ENCODE results near the gene GDF3. TPM values are rescaled to one million over a fixed set of nuclear protein-coding genes. Genes with fewer than 3 reads are reported as not detected.
"Not testable (repeated sequence)": the region's sequence is repeated elsewhere in the genome, so short reads cannot be mapped to it uniquely, and the experiment has no call there.

The GDF3 gene
- total RNA-seq, 4 donors from 2014 or later, result not detected

- Histone ChIP-seq H3K9me3 (no peaks in the 10 kb centered on the region), H3K27ac (no peak overlapping the region), H3K36me3 (no peaks in the 10 kb centered on the region), H3K27me3 (peaks cover 3% of the 10 kb centered on the region), H3K4me3 (no peak overlapping the region), H3K4me1 (no peaks in the 10 kb centered on the region)
- WGBS, result 43% methylated on average over 9 of the region's 9 CpGs
- DNase-seq (ENCODE audit: low spot score in 2 of 2), result no peak
- TF ChIP-seq POLR2A (IDR thresholded peaks at IDR 0.05) (no peak), CTCF (IDR thresholded peaks at IDR 0.05) (no peak), EP300 (IDR thresholded peaks at IDR 0.05) (no peak), POLR2AphosphoS5 (IDR thresholded peaks at IDR 0.05) (no peak)
These were observed 16.1 kb downstream of the GDF3 start for GRCh38 chr12:7679251-7680045.

GRCh38 chr12:7678744-7679143, 16.8 kb downstream of the GDF3 start:
- no peak for DNase-seq (ENCODE audit: low spot score in 2 of 2)
- WGBS, result 56% methylated on average over 8 of the region's 8 CpGs
- H3K27ac ChIP-seq, result no peak overlapping the region
- no peaks in the 10 kb centered on the region for H3K9me3 ChIP-seq
- H3K4me3 ChIP-seq, result no peak overlapping the region
- no peak for TF ChIP-seq POLR2AphosphoS5 (IDR thresholded peaks at IDR 0.05)
- TF ChIP-seq POLR2A (IDR thresholded peaks at IDR 0.05), result no peak
- no peak for TF ChIP-seq CTCF (IDR thresholded peaks at IDR 0.05)
- TF ChIP-seq EP300 (IDR thresholded peaks at IDR 0.05), result no peak
- no peaks in the 10 kb centered on the region for H3K36me3 ChIP-seq
- peaks cover 3% of the 10 kb centered on the region for H3K27me3 ChIP-seq
- no peaks in the 10 kb centered on the region for H3K4me1 ChIP-seq

- not testable (repeated sequence) for H3K4me3 ChIP-seq; DNase-seq (ENCODE audit: low spot score in 2 of 2); H3K36me3 ChIP-seq; H3K27me3 ChIP-seq; H3K4me1 ChIP-seq; H3K27ac ChIP-seq; H3K9me3 ChIP-seq
- 61% methylated on average over 9 of the region's 9 CpGs for WGBS
These were observed 18.1 kb downstream of the GDF3 start for GRCh38 chr12:7677432-7677888.

GRCh38 chr12:7675455-7675854, 20.1 kb downstream of the GDF3 start:
- H3K36me3 ChIP-seq; H3K27ac ChIP-seq; H3K4me3 ChIP-seq; H3K9me3 ChIP-seq; DNase-seq (ENCODE audit: low spot score in 2 of 2); H3K27me3 ChIP-seq; H3K4me1 ChIP-seq: not testable (repeated sequence)
- 67% methylated on average over 6 of the region's 6 CpGs for whole genome bisulfite sequencing

- Histone ChIP-seq H3K4me3 (no peak overlapping the region), H3K27ac (no peak overlapping the region), H3K9me3 (no peaks in the 10 kb centered on the region), H3K4me1 (no peaks in the 10 kb centered on the region), H3K36me3 (no peaks in the 10 kb centered on the region), H3K27me3 (no peaks in the 10 kb centered on the region)
- 85% methylated on average over 5 of the region's 5 CpGs for WGBS
- no peak for TF ChIP-seq EP300 (IDR thresholded peaks at IDR 0.05)
- no peak for TF ChIP-seq POLR2AphosphoS5 (IDR thresholded peaks at IDR 0.05)
- TF ChIP-seq POLR2A (IDR thresholded peaks at IDR 0.05), result no peak
- TF ChIP-seq CTCF (IDR thresholded peaks at IDR 0.05), result no peak
- no peak for DNase-seq (ENCODE audit: low spot score in 2 of 2)
These were observed 27.4 kb downstream of the GDF3 start for GRCh38 chr12:7668171-7668570.

- 84% methylated on average over 4 of the region's 4 CpGs for WGBS
These were observed 28.4 kb downstream of the GDF3 start for GRCh38 chr12:7667125-7667524.

More at GRCh38 chr12:7667125-7667524, 28.4 kb downstream of the GDF3 start:
- H3K27ac ChIP-seq, result no peak overlapping the region
- H3K4me1 ChIP-seq, result no peaks in the 10 kb centered on the region
- TF ChIP-seq EP300 (IDR thresholded peaks at IDR 0.05) (no peak), POLR2AphosphoS5 (IDR thresholded peaks at IDR 0.05) (no peak), POLR2A (IDR thresholded peaks at IDR 0.05) (no peak), CTCF (IDR thresholded peaks at IDR 0.05) (no peak)
- H3K9me3 ChIP-seq, result no peaks in the 10 kb centered on the region
- no peaks in the 10 kb centered on the region for H3K36me3 ChIP-seq
- H3K27me3 ChIP-seq, result no peaks in the 10 kb centered on the region
- DNase-seq (ENCODE audit: low spot score in 2 of 2), result no peak
- H3K4me3 ChIP-seq, result no peak overlapping the region
